Panc1 (cell line): ENCODE measurements around the gene ZG16B.

Experiments used
- CTCF ChIP-seq: fragments of 450-650 bp; IDR thresholded peaks from 2 replicates; pipeline ENCODE4 v1.5.1; 2017; ENCODE audit warnings: mild to moderate bottlenecking
- POLR2AphosphoS5 ChIP-seq: IDR thresholded peaks from 2 replicates; pipeline ENCODE4 v1.6.1; 2012; ENCODE audit warnings: mild to moderate bottlenecking, low read depth, low read length, moderate library complexity
- REST ChIP-seq, 2 experiments: IDR thresholded peaks; 2 replicates each; pipeline ENCODE4 v1.6.1; 2011 to 2012; ENCODE audit warnings: low read depth in 2 of 2, control low read depth in 1 of 2, low read length in 1 of 2, mild to moderate bottlenecking in 1 of 2, moderate library complexity in 1 of 2; ENCODE audit not compliant: insufficient read depth in 1 of 2
- SIN3A ChIP-seq: IDR thresholded peaks from 2 replicates; pipeline ENCODE4 v1.6.1; 2012; ENCODE audit warnings: low read depth, mild to moderate bottlenecking, low read length, moderate library complexity, borderline replicate concordance; ENCODE audit not compliant: insufficient read depth
- TCF7L2 ChIP-seq: IDR thresholded peaks from 2 replicates; pipeline ENCODE4 v1.6.1; 2011; ENCODE audit warnings: mild to moderate bottlenecking, low read depth, low read length, inconsistent platforms

- TF ChIP-seq CTCF (peak; percentile 50; the same call in 1 of the 2 replicates), POLR2AphosphoS5 (no peak), SIN3A (no peak), REST (IDR thresholded peaks at IDR 0.05; ENCODE audit: insufficient read depth in 1 of 2, low read depth in 2 of 2, low read length in 1 of 2) (no peak), TCF7L2 (no peak)
These were observed 28.3 kb downstream of the ZG16B start for GRCh38 chr16:2858245-2859025.
